Measurements from ENCODE around the gene TXNIP.

Gene TXNIP

DNA sequence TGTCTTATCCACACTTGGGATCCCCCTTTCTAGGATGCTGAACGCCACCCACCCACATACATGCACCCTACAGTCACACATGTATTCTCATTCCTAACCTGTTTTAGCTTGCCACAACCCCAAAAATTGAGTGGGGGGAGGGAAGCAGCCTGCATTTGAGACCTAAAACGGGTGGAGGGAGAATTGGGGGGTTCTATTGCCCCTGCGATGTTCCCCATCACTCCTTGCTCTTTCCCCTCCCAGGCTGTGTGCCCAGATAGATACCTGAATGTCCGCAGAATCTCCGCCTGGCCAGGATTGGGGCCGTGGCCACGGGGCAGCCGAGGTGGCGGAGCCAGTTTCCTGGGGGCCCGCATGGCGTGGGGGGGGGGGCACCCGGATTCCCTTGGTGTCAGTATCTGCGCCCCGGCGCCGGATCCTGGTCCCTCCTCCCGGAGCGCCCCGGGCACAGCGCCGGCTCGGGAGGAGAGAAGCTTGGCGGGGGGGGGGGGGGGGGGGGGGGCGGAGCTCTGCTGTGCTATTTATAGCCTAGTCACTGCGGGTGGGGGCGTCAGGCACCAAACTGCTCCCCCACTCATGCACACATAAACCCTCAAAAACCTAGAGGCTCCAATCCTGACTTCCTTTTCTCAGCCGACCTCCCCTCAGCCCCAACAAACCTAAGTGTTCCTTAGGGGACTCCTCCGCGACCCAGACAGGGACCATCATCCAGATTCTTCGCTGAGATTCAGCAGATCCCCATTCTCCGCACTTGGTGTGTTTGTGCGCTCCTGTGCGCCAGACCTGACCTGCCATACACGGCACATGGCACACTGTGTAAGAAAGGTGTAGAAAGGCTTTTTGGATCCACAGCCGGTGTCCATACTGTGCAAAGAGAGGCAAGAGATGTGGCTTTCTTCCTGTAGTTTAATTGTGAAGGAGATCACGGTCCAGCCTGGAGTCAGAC, 33.9 kb downstream of the TXNIP start:
- peak; percentile 19 for DNase-seq

DNA sequence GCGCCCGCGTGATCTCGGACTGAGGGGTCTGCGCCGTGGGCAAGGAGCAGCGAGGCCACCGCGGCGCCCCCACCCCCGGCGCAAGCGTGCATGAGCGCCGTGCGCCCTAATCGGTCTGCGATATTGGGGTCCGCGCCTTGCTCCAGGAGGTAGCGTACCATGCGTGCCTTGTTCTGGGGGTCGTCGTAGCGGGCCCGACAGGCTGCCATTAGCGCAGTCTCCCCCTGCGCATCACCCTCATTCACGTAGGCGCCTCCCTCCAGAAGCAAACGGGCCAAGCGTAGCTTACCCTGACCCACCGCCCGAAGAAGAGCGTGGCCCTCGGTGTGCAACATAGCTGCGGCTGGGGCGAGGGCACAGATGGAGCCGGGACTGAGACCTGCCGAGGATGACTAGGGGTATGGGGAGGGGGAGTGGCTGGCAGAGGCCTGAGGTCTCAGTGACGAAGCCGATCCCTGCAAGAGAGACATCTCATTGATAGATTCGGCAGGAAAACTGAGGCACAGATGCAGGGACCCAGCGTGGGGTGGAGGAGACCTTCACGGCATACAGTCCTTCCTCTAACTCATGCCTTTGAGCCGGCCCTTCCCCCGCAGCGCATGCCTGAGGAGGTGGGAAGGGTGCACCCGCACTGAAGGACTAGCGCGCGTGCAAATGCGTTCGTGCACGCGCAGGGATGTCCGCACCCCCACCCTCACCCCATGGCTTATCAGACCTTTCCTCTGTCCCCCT, 34.8 kb downstream of the TXNIP start:
- DNase-seq = peak; percentile 30

DNA sequence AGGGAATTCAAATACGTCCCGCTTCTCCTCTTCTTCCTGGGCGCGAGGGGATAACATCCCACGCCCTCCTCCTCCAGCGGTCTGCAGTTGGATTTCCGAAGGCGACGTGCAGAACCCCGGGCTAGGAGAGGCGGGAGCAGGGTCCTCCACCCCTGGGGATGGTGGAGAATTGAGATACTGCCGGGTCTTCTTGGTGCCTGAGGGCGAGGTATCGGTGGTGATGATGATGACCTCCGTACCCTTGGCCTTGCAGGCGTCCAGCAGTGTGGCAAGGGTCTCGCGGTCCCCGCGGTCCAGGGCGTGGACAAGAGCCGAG, 35.3 kb downstream of the TXNIP start:
- no peak for DNase-seq

DNA sequence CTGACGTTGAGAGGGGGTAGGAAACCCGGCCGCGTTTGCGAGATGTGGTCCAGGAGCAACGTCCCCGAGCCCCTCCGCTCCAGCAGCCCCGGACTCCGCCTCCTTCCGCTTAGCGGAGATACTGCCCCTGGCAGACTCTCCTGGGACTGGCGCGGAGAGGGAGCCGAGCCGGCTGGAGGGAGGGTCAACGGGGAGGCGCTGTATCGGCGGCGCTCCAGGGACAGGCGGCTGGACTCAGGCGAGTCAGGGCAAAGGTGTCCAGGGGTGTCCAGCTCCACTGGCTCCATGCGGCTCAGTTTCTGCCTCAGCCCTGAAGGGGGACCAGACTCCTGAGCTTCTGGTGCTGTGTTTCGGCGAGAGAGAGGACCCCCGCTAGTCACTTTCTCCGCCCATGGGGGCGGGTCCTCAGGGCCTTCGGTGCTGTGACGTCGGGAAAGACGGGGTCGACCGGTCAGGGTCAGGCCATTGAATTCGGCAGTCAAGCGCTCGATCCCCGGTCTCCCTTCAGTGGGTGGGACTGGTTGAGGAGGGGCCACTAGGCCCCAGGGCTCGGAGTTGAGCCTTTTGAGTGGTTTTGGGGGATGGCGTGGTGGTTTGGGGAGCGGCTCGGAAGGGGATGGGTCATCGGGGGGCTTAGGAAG, 35.8 kb downstream of the TXNIP start:
- DNase-seq = peak; percentile 52

DNA sequence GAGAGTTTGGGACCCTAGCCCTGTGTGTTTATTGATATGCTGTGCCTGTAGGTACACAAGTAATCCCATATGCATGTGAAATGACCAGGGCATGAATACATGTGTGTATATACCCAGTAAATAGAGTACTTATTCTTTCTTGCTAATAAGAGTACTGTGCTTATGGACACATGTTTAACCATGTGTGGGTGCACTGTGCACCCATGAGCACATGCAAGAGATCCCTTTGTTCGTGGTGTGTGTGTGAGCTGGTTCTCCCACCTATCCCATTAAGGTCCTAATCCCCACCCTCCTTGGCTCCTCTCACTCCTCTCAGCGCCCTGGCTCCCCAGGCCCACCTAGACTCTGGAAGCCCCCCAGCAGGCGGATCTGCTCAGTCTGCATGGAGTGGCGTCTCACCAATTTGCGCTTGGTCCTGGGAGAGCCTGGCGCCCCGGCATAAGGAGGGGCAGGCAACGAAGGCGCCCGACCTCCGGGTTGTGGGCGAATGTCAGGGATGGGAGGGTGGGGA, 36.4 kb downstream of the TXNIP start:
- DNase-seq = no peak

DNA sequence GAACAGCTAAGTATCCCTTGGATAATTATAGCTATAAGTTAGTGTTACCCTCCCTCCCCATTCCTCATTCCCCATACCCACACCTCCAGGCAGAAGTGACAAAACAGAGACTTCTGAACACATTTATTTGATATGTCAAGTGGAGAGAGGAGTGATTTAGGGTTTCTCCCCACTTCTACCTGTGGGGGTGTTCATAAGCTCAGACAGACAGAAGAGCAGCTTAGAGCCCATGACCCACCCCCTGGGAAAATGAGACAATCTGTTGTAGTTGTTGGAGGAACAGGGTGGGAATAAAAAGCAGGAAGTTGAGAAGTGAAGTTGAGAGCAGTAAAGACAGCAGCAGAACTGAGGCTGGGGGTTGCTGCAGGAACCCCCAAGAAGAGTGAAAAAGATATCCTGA, 37.0 kb downstream of the TXNIP start:
- no peak for DNase-seq

DNA sequence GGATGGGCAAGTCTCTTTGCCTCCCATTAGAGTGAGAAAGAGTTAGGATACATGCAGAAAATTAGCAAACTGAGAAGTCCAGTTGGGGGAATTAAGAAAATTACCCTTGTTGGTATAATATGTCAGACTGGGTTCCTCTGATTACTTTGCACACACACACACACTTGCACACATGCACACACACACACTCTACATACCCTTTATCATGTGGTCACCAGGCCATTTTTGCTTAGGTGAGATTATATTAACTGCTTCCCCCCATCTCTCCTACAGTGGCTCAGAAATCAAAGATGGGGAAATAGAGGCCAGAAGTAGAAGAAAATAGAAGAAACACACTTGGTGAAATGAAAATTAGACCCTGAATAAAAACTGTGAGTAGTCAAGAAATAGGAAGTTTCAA, 37.6 kb downstream of the TXNIP start:
- DNase-seq = no peak

DNA sequence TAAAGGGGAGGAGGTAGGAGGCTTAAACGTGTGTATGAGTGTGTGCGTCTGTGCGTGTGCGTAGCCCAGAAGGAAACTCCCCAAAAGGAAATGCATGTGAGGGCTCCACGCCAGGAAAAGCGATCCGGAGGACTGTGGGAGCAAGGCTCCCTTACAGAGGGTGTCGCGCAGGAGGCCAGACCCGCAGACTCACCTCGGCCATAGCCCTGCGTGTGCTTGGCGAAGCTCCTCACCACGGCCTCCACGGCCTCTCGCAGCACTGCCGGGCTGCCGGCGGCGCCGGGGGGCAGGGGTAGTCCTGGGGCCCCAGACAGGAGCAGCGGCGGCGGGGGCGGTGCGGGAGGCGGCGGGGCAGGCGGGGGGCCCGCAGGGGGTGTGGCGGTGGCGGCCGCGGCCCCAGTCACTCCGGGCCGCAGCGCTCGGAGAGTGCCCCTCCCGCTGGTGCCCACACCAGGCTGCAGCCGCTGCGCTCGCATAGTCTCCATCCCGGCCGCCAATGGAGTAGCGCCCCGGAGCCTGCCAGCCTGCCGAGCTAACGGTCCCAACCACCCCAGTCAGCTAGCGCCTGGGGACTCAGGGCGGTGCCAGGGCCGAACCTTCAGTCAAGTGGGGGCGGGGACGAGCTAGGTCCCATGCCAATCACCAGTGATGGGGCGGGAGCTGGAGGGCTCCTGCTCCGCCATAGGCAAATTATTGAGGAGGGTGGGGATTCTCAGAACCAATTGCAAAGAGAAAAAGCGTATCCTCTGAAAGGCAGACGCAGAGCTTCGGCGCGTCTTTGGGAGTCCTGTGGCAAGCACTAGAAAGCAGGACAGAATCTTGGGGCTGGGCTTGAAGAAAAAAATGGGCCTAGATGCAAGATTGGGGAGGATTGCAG, 38.7 kb downstream of the TXNIP start, which contains the start of gene LIX1L:
Gene LIX1L (minus strand): TSS at position 575 of the 877 bp plus-strand sequence. CDS start 90 bp downstream, at position 485.
- peak; percentile 94 for DNase-seq

DNA sequence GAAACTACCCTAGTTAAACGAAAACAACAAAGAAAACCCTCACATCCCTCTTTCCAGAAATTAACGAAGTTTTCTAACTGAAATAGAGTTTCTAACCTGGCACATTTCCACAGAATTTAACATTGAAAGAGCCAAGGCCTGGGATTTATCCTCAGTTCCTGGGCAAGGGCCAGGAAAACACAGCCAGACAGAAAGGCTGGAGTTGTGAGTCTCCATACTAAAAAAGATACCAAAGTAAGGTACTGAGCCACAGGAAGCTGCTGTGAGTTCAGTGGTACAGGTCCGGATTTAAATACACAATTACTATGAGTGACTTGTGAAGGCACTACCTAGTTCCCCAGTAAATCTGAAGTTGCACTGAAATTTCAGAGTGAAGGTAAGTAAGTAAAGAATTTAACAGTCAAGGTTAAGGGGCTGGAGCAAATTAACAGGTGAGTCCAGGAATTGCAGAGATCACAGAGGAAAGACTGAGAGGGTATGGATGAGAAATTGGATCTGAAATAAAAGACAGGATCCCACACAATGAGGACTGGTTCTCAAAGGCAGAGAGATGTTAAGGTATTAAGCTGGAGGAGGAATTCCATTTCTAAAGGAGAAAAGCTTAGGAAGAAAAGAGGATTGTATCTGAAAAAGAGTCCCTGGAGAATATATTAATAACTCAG, 39.5 kb downstream of the TXNIP start:
- no peak for DNase-seq

DNA sequence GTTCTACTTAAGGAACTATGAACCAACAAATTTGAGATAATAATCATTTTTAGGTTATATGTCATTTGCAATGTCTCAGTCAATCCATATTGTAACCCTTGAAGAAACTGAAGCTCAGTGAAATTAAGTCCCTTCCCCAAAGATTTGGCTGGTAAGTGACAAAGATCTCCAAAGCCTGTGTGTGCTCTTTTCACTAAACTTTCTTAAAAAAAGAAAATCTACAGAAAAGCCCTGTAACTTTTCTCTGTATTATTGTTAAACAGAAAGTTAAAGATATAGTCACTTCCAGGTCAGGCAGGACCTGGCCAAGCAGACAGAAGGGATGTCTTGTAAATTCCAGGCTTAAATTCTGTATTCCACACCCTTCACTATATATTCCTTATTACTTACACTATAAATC, 40.0 kb downstream of the TXNIP start:
- no peak for DNase-seq

DNA sequence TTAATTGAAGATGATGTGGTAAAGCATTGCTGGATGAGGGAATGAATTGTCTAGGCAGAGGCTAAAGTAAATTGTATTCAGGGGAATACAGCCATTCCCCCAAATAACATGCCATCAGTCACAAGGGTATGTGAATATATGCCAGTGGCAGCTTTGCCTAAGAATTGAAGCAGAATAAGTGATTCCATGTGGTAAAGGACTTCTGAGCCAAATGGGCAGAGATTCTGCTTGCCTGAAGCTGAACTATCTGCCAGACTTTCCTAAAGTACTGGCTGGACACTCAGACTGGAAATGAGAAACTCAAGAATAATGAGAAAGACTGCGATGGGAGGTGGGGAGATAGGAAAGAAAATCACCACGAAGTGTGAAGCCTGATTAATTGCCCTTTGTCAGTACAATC, 40.9 kb downstream of the TXNIP start:
- no peak for DNase-seq

DNA sequence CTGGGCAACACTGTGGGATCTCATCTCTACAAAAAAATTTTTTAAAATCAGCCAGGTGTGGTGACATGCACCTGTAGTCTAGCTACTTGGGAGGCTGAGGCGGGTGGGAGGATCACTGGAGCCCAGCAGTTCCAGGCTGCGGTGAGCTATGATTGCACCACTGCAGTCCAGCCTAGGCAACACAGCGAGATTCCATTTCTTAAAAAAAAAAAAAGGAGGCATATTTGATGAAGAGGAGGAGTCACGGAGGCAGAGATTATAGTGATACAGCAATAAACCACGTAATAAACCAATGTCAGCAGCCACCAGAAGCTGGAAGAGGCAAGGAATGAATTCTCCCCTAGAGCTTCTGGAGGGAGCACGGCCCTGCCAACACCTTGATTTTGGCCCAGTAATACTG, 42.5 kb downstream of the TXNIP start:
- no peak for DNase-seq

DNA sequence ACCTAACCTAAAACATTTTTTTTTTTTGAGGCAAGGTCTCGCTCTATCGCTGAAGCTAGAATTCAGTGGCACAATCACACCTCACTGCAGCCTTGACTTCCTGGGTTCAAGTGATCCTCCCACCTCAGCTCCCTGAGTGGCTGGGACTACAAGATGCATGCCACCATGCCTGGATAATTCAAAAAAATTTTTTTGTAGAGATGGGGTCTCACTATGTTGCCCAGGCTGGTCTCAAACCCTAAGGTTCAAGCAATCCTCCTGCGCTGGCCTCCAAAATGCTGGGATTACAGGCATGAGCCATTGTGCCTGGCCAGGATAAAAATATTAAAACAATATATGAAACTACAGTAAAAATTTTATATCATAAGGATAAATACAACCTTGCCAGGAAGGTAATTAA, 43.5 kb downstream of the TXNIP start:
- DNase-seq = no peak

DNA sequence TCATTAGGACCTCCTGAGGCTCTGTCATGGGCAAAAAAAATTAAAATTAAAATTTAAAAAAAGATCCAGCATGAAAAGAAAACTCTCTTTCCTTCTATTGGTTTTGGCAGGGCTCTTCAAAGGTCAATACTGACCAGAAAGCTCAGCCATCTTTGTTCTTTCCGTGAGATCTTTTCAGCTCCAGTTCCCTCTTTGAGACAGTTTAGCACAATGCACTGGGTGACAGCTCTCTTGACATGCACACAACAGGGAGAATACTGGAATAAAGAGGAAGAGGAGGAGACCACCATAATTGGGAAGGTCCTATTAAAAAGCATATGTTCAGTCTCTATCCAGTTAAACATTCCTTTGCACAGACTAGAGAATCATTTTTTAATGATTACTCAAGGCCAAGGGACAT, 44.9 kb downstream of the TXNIP start:
- DNase-seq = no peak

DNA sequence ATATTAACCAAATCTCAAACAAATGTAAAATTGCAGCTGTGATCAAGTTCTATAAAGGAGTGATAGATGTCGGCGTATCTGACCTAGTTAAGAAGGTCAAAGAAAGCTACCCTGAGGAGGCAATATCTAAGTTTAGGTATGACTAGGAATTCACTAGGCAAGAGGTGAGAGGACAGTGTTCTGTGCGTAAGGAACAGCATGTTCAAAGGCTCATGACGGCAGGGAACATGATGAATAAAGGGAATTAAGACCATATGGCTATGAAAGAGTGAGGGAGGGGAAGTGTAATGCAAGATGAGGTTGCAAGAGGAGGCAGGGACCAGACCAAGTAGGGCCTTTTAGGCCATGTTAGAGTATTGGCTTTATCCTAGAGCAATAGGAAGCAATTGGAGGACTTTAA, 47.2 kb downstream of the TXNIP start:
- no peak for DNase-seq

DNA sequence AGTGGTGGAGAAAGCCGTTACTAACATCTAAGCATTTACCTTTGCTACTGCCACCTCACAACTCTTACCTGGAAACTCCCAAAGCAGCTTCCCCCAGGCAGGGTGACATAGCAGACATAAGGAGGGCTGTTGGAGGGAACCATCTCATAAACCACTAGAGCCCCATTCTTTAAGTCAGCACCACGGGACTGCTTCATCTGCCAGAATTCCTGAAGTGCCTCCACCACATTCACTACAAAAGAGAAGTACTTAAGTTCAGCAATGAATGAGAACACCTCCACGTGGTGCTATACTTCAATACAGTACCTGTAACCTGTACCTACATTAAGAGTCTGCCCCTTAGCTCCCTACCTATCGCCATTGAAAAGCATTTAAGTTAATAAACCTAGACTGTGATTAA, 48.8 kb downstream of the TXNIP start:
- no peak for DNase-seq

DNA sequence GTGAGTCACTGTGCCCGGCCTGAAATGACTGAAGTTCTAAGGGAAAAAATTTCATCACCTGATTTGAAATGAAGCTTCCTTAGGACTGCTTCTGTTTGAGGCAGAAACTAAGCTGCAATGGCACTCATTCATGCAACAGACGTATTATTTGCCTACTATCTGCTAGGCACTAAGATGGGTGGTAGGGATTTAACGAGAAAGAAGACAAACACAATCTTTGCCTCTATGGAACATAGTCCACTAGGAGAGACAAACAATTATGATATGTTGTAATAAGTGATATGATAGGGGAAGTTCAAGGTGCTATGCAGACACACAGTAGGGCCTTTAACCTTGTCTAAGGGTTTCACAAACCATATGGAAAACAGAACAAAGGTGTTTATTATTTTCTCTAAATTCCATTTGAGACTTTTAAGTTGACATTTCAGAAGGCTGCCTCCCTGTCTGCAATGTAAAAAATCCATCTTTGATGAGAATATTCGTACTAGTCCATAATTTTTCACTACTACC, 49.8 kb downstream of the TXNIP start:
- no peak for DNase-seq

DNA sequence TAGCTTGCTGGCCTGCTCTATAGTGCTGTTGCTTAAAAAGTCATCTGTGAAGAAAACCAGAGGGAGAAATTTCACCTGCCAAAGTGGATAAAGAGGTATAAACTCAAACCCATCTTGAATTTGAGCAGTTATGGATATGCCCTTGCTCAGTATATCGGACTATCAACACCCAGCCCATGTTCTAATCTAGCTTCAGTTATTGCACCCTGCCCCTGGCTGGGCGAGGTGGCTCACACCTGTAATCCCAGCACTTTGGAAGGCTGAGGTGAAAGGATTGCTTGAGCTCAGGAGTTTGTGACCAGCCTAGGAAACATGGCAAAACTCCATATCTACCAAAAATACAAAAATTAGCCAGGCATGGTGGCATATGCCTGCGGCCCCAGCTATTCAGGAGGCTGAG, 51.8 kb downstream of the TXNIP start:
- no peak for DNase-seq

DNA sequence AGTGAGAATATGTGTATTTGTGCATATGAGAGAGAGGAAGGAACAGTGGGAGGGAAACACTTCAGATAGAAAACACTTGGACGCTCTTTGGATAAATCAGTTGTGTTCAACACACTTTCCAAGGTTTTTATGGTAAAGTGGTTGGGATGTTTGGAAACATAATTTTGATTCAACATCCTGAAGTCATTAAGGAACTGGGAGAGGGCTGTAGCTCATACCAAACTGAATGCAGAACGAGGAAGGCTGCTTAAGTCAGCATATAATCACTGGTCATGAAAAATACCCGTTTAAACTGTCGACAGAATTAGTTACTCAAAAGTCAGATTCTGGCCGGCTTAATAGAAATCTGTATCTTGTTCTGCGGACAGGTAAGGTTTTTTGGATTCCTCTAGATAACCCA, 53.5 kb downstream of the TXNIP start:
- no peak for DNase-seq
